ENCODE data around the gene ALDH3A2. TPM values are rescaled to one million over a fixed set of nuclear protein-coding genes. Genes with fewer than 3 reads are reported as not detected.

Gene ALDH3A2
- total RNA-seq, 3 donors from 2014 or later: 123 to 141 (median 137) TPM

DNA sequence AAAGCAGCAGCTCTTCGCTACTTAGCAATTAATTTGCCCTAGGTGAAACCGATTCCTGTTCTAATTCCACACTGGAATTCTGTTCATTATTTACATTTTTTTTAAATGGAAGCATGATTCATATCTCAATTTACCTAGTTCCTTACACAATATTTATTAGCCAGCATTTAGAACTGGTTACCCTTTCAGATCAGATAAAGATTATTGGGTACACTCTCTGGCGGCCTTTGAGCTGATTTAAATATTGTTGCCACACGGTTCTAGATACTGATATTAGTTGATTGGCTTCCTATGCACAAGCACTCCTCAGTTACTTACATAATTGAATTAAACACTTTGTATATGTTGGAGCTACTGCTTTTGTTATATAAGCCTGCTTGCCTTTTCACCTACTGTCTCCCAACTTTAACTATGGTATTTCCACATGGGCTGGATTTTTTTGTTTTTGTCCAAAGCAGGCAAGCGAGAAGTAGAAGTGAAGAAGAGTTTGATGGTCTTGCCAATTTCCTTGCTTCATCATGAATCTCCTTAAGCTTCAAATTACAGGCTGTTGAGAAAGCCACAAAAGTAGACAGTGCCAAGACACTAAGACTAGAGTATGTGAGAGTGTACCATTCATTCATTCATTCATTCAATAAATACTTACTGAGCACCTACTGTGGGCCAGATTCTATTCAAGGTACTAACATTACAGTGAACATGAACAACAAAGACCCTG lies 3.9 kb upstream of the ALDH3A2 start:
- TF ChIP-seq, protein P1, sequence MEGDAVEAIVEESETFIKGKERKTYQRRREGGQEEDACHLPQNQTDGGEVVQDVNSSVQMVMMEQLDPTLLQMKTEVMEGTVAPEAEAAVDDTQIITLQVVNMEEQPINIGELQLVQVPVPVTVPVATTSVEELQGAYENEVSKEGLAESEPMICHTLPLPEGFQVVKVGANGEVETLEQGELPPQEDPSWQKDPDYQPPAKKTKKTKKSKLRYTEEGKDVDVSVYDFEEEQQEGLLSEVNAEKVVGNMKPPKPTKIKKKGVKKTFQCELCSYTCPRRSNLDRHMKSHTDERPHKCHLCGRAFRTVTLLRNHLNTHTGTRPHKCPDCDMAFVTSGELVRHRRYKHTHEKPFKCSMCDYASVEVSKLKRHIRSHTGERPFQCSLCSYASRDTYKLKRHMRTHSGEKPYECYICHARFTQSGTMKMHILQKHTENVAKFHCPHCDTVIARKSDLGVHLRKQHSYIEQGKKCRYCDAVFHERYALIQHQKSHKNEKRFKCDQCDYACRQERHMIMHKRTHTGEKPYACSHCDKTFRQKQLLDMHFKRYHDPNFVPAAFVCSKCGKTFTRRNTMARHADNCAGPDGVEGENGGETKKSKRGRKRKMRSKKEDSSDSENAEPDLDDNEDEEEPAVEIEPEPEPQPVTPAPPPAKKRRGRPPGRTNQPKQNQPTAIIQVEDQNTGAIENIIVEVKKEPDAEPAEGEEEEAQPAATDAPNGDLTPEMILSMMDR (IDR thresholded peaks at IDR 0.05): no peak
- TF ChIP-seq POLR2AphosphoS5 (IDR thresholded peaks at IDR 0.05) (no peak), POLR2A (IDR thresholded peaks at IDR 0.05) (no peak)
- Histone ChIP-seq H3K36me3 (no peaks in the 10 kb centered on the region), H3K9me3 (no peaks in the 10 kb centered on the region), H3K4me1 (peaks cover 0 to 5% of the 10 kb centered on the region in 2 donors), H3K27ac (no peak overlapping the region), H3K4me3 (no peak overlapping the region), H3K27me3 (no peaks in the 10 kb centered on the region)
- DNase-seq (ENCODE audit: low spot score in 2 of 2): no peak
- intact Hi-C loops (cut with DNase I; ENCODE audit: low total_unique reads): no loop called here

DNA sequence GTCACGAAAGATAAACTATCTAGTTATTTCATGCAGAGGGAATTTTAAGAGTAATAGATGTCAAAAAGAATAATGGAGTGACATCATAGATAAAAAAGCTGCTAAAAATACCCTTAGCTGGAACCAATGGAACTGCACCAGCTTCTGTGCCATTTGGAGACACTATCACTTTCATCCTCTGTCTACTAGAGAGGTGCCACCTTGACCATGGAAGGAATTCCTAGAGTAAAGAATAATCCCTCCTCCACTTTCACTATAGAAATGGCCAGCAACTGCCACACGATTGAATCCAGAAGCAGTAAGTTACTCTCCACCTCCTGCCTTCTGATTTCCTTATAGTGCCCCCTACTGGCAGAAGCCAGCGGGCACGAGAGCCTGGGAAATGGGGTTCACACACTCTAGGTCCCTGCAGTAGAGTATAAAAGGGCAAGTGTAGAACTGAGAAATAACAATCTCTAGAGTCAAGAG lies 2.8 kb upstream of the ALDH3A2 start:
- H3K27me3 ChIP-seq: no peaks in the 10 kb centered on the region
- H3K36me3 ChIP-seq: no peaks in the 10 kb centered on the region
- no peak overlapping the region for H3K4me3 ChIP-seq
- no peak overlapping the region for H3K27ac ChIP-seq
- no peaks in the 10 kb centered on the region for H3K9me3 ChIP-seq
- no peak for DNase-seq (ENCODE audit: low spot score in 2 of 2)
- TF ChIP-seq, protein P1 (IDR thresholded peaks at IDR 0.05): no peak
- TF ChIP-seq POLR2AphosphoS5 (IDR thresholded peaks at IDR 0.05): no peak
- TF ChIP-seq POLR2A (IDR thresholded peaks at IDR 0.05): no peak
- peaks cover 2 to 7% of the 10 kb centered on the region in 2 donors for H3K4me1 ChIP-seq
- intact Hi-C loops (cut with DNase I; ENCODE audit: low total_unique reads): no loop called here

- Histone ChIP-seq H3K4me1 (peaks cover 11 to 12% of the 10 kb centered on the region in 2 donors), H3K4me3 (peak overlapping the region; percentile 65 to 88 (median 68)), H3K27ac (peak overlapping the region; percentile 91 to 95), H3K36me3 (no peaks in the 10 kb centered on the region), H3K27me3 (no peaks in the 10 kb centered on the region), H3K9me3 (no peaks in the 10 kb centered on the region)
- TF ChIP-seq POLR2AphosphoS5 (IDR thresholded peaks at IDR 0.05): no peak
- no peak for DNase-seq (ENCODE audit: low spot score in 2 of 2)
- intact Hi-C loops (cut with DNase I; ENCODE audit: low total_unique reads): no loop called here
These were observed 1.5 kb upstream of the ALDH3A2 start for GRCh38 chr17:19646788-19647696.

DNA sequence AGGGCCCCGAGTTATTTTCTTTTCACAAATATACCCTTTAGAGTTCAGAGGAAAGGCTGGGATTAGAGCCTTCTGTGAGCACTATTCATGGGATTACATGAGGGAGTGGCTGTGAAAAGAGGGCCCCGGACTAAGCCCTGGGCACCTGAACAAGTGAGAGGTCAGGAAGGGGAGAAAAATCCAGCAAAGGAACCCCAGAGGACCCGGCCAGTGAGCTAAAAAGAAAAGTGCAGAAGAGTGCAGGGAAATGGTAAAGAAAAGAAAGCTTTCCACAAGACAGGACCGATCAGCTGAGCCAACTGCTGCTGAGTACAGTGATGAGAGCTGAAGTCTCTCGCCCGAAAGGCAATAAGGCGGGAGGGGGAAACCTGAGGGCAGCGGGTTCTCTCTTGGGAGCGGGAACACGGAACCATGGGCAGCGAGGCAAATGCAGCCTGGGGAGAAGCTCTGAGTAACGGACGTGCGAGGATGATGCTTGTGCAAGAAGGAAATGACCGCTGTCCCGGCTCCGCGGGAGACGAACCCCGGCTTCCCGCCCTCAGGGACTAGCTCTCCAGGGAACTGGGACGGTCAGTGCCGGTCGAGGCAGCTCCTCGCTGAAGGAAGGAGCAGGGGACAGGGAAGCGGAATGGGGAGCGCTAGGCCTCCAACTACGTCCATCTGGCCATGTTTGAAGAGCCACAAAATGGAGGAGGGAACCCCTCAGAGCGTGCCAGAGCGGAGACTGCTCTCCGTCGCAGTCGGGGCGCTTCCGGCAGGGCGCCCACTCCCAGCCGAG lies 665 bp upstream of the ALDH3A2 start:
- Histone ChIP-seq H3K27me3 (no peaks in the 10 kb centered on the region), H3K4me3 (peak overlapping the region; percentile 65 to 88 (median 68)), H3K9me3 (no peaks in the 10 kb centered on the region), H3K27ac (peak overlapping the region; percentile 91 to 95), H3K4me1 (peaks cover 11 to 18% of the 10 kb centered on the region in 2 donors), H3K36me3 (no peaks in the 10 kb centered on the region)
- intact Hi-C loops (cut with DNase I; ENCODE audit: low total_unique reads): no loop called here
- TF ChIP-seq POLR2A (IDR thresholded peaks at IDR 0.05) (no peak), POLR2AphosphoS5 (IDR thresholded peaks at IDR 0.05) (no peak)
- TF ChIP-seq, protein P1 (IDR thresholded peaks at IDR 0.05): no peak
- peak; percentile 56 to 62 for DNase-seq (ENCODE audit: low spot score in 2 of 2)

- no peaks in the 10 kb centered on the region for H3K27me3 ChIP-seq
- H3K4me3 ChIP-seq: peak overlapping the region; percentile 65 to 88 (median 68)
- H3K4me1 ChIP-seq: peaks cover 11 to 18% of the 10 kb centered on the region in 2 donors
- intact Hi-C loops (cut with DNase I; ENCODE audit: low total_unique reads): no loop called here
- DNase-seq (ENCODE audit: low spot score in 2 of 2): no peak
- peak overlapping the region; percentile 91 to 95 for H3K27ac ChIP-seq
- H3K9me3 ChIP-seq: no peaks in the 10 kb centered on the region
- no peaks in the 10 kb centered on the region for H3K36me3 ChIP-seq
- no peak for TF ChIP-seq POLR2A (IDR thresholded peaks at IDR 0.05)
- TF ChIP-seq POLR2AphosphoS5 (IDR thresholded peaks at IDR 0.05): no peak
- TF ChIP-seq, protein P1 (IDR thresholded peaks at IDR 0.05): no peak
These were observed 657 bp downstream of the ALDH3A2 start for GRCh38 chr17:19649274-19649541.
